BLaER1 (cell line): ENCODE results near the gene CFL2.
A peak's percentile ranks its signal among the peaks of the same experiment; 100 is the strongest.
"Not testable (repeated sequence)": the region's sequence is repeated elsewhere in the genome, so short reads cannot be mapped to it uniquely, and the experiment has no call there.

Source experiments
- H3K27ac ChIP-seq: shearing (Covaris generic); formaldehyde crosslinking; 2 replicates; pipeline ENCODE4 v1.8.1; 2022
- H3K27me3 ChIP-seq: shearing (Covaris generic); formaldehyde crosslinking; 2 replicates; pipeline ENCODE4 v1.8.1; 2022
- H3K36me3 ChIP-seq: shearing (Covaris generic); formaldehyde crosslinking; 2 replicates; pipeline ENCODE4 v1.8.1; 2022
- H3K4me1 ChIP-seq: shearing (Covaris generic); formaldehyde crosslinking; 2 replicates; pipeline ENCODE4 v1.8.1; 2022
- H3K4me2 ChIP-seq: shearing (Covaris generic); formaldehyde crosslinking; 2 replicates; pipeline ENCODE4 v1.8.1; 2022
- H3K4me3 ChIP-seq: shearing (Covaris generic); formaldehyde crosslinking; 2 replicates; pipeline ENCODE4 v1.8.1; 2022
- H3K9ac ChIP-seq: shearing (Covaris generic); formaldehyde crosslinking; 2 replicates; pipeline ENCODE4 v1.8.1; 2022
- H3K9me3 ChIP-seq: shearing (Covaris generic); formaldehyde crosslinking; 2 replicates; pipeline ENCODE4 v1.8.1; 2022
- H4K20me1 ChIP-seq: shearing (Covaris generic); formaldehyde crosslinking; 2 replicates; pipeline ENCODE4 v1.8.1; 2022
- Cebpa-rat ChIP-seq: shearing (Covaris generic); IDR thresholded peaks from 2 replicates; pipeline ENCODE4 v1.8.1; 2022

Gene CFL2

DNA sequence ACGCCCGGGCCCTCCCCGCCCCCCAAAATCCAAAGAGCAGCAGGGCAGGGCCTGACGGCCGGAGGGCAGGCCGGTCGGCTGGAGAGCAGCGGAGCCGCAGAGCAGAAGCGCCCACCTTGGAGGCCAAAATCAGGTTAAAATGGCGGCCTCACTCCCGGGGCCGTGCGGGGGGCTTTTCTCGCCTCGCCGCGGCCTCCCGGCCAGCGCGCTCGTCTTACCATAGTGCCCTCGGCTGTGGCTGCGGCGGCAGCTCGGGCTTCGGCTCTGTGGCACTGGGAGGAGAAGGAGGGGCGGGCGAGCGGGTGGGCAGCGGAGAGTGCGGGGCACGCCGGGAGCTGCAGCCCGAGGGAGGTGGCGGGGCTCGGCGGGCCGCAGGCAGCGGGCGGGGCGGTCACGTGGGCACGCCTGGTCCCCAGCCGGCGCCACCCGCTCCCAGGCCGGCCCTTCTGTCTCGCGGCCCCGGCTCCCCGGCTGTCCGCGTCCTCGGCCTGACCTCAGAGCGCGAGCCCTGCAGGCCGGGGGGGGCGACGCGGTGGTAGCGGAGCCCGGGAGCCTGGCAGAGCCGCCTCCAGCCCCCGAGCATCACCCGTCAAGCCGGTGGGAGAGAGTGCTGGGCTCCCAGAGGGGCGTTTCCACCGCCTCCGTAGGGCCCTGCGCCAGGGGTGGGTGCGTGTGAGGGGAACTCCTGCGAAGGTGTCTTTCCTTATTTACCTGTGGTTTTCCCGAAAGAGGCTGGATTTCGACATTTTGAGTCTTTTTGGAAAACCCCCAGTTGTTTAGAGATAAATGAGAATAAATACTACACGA lies at the start of gene CFL2:
TSS of gene CFL2 (minus strand) at position 274 of the 807 bp plus-strand sequence. CDS start at position 221, 53 bp downstream.
- Histone ChIP-seq H3K9ac (peak within 1 kb of the TSS; percentile 86), H3K36me3 (peaks cover 10% of the 10 kb centered on the region; the same call in 1 of the 2 replicates), H3K4me1 (peaks cover 40% of the 10 kb centered on the region), H3K9me3 (no peaks in the 10 kb centered on the region), H3K27ac (peak within 1 kb of the TSS; percentile 87), H3K4me3 (peak within 1 kb of the TSS; percentile 81), H4K20me1 (no peaks in the 10 kb centered on the region), H3K27me3 (no peaks in the 10 kb centered on the region), H3K4me2 (peak within 1 kb of the TSS; percentile 85)
- TF ChIP-seq Cebpa-rat: no peak

DNA sequence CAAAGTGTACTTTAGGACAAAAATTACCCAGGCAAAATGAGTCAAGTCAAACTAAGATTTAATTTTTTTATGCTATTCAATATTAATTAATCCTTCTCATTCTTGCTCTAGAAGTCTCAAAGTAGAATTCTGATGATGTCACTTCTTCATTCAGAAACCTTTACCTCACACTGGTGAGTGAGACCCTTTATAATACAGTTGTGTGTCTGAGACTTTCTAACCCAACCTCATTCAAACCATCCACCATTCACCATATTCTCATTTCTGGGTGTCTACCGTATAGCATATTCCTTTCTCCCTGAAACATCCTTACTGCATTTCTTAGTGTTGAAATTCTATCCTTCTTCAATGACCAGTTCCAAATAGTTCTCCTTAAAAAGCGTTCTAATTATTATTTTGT lies 40.8 kb upstream of the CFL2 start:
- Histone ChIP-seq H3K36me3 (peaks cover 85% of the 10 kb centered on the region), H3K27ac (no peak overlapping the region), H3K9me3 (no peaks in the 10 kb centered on the region), H4K20me1 (no peaks in the 10 kb centered on the region), H3K4me1 (no peaks in the 10 kb centered on the region), H3K27me3 (no peaks in the 10 kb centered on the region), H3K4me2 (no peak overlapping the region), H3K9ac (no peak overlapping the region), H3K4me3 (no peak overlapping the region)
- TF ChIP-seq Cebpa-rat: no peak

DNA sequence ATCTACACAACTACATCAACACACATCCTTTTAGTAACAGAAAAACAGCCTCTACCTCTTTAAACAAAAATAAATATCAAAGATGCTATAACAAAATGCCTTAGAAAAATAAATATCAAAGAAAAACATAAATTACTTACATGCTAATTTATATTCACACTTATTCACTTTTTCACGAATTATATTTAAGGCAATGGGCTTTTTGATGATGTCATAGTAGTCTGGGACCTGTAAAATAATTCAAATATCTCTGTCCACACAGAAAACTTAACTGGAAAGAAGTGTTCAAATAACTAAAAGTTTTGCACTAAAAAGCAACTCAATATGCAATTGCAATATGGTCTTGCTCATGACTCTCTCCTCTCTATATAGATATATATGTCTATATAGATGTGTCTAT lies 40.3 kb upstream of the CFL2 start:
- no peak overlapping the region for H3K27ac ChIP-seq
- H3K4me3 ChIP-seq: no peak overlapping the region
- H3K9ac ChIP-seq: no peak overlapping the region
- no peaks in the 10 kb centered on the region for H3K27me3 ChIP-seq
- H4K20me1 ChIP-seq: no peaks in the 10 kb centered on the region
- no peak for TF ChIP-seq Cebpa-rat
- H3K36me3 ChIP-seq: peaks cover 80% of the 10 kb centered on the region
- H3K9me3 ChIP-seq: no peaks in the 10 kb centered on the region
- H3K4me2 ChIP-seq: no peak overlapping the region
- no peaks in the 10 kb centered on the region for H3K4me1 ChIP-seq

DNA sequence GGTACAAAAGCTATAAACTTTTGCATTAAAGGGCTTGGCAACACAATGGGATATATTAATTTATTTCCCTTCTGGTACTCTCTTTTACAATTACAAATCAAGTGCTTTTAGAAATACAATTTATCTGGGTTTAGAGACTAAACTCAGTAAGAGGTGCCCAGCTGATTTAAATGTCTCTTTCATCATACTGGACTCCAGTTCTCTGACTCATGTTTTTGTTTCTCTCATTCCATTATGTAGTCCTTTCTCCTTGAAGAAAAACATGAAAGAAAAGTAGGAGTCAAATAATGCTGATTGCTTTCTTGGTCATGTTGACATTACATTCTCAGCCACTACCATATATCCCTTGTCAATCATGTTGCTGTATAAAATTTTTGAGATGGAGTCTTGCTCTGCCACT lies 36.3 kb upstream of the CFL2 start:
- H3K27ac ChIP-seq: no peak overlapping the region

DNA sequence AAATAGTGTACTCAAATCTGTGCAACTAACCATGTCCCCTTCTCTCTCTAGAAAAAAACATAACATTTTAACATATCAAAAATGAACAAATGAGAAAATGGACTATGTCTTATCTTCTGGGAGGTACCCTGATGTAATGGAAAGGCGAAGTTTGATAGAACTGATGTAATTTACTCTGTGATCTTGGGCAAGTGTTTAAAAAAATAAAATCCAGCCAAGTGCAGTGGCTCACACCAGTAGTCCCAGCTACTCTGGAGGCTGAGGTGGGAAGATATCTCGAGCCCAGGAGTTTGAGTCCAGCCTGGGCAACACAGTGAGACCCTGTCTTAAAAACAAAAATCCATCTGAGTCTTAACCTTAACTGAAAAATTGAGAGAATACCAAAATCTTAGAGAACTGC lies 35.8 kb upstream of the CFL2 start:
- H4K20me1 ChIP-seq: no peaks in the 10 kb centered on the region
- no peak overlapping the region for H3K4me2 ChIP-seq
- H3K4me1 ChIP-seq: 0 out of 2 replicates have a peak, but pooled peaks cover 6% of the 10 kb centered on the region
- H3K4me3 ChIP-seq: no peak overlapping the region
- no peaks in the 10 kb centered on the region for H3K9me3 ChIP-seq
- H3K27me3 ChIP-seq: no peaks in the 10 kb centered on the region
- H3K27ac ChIP-seq: no peak overlapping the region
- peaks cover 39% of the 10 kb centered on the region for H3K36me3 ChIP-seq
- no peak for TF ChIP-seq Cebpa-rat
- no peak overlapping the region for H3K9ac ChIP-seq

More for the DNA sequence above, 36.3 kb upstream of the CFL2 start:
- H3K9me3 ChIP-seq: no peaks in the 10 kb centered on the region
- H4K20me1 ChIP-seq: no peaks in the 10 kb centered on the region
- H3K4me2 ChIP-seq: no peak overlapping the region
- no peaks in the 10 kb centered on the region for H3K27me3 ChIP-seq
- H3K9ac ChIP-seq: no peak overlapping the region
- 0 out of 2 replicates have a peak, but pooled peaks cover 6% of the 10 kb centered on the region for H3K4me1 ChIP-seq
- no peak overlapping the region for H3K4me3 ChIP-seq
- no peak for TF ChIP-seq Cebpa-rat
- peaks cover 44% of the 10 kb centered on the region for H3K36me3 ChIP-seq

DNA sequence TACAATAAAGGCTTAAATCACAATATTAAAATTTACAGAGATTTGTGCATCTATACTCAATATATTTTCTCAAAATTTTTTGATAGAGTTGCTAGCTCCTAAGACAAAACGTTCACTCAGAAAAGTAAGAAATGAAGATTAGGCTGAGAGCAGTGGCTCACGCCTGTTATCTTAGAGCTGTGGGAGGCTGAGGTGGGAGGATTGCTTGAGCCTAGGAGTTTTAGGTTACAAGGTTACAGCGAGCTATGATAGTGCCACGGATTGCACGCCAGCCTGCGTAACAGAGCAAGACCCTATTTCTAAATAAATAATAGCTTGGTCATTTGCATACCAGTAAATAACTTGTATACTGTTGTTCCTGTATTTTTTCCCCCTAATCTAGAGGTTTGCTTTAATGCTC lies 35.0 kb upstream of the CFL2 start:
- H3K27me3 ChIP-seq: no peaks in the 10 kb centered on the region

DNA sequence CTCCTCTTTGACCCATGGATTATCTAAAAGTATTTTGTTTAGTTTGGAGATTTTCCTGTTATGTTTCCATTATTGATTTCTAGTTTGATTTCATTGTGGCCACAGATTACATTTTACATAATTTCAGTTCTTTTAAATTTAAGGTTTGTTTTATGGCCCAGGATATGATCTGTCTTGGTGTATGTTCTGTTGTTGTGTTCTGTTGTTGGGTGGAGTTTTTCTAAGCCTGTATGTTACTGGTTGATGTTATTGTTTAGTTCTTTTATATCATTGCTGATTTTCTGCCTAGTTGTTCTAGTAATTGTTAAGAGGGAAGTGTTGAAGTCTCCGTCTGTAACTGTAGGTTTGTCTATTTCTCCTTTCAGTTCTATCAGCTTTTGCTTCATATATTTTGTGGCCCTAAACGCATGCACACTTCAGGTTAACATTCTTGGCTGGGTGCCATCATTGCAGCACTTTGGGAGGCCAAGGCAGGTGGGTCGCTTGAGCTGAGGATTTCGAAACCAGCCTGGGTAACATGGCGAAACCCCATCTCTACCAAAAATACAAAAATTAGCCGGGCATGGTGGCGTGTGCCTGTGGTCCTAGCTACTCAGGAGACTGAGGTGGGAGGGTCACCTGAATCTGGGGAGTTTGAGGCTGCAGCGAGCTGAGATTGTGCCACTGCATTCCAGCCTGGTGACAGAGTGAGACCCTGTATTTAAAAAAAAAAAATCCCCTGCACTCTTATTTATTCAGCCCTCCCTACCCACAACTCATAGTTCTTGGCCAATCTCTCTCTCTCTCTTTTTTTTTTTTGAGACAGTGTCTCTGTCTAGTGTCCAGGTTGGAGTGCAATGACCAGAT lies 28.1 kb upstream of the CFL2 start:
- Histone ChIP-seq H3K27me3 (no peaks in the 10 kb centered on the region), H3K36me3 (no peaks in the 10 kb centered on the region), H3K4me2 (peak overlapping the region; percentile 29), H3K27ac (no peak overlapping the region), H4K20me1 (no peaks in the 10 kb centered on the region), H3K9me3 (peaks cover 4% of the 10 kb centered on the region), H3K4me3 (no peak overlapping the region), H3K9ac (no peak overlapping the region), H3K4me1 (peaks cover 30% of the 10 kb centered on the region)
- no peak for TF ChIP-seq Cebpa-rat

More for the DNA sequence above, 35.0 kb upstream of the CFL2 start:
- Histone ChIP-seq H3K27ac (no peak overlapping the region), H3K9ac (no peak overlapping the region), H3K36me3 (peaks cover 31% of the 10 kb centered on the region), H3K4me2 (no peak overlapping the region), H3K9me3 (no peaks in the 10 kb centered on the region), H3K4me3 (no peak overlapping the region), H3K4me1 (0 out of 2 replicates have a peak, but pooled peaks cover 6% of the 10 kb centered on the region), H4K20me1 (no peaks in the 10 kb centered on the region)
- TF ChIP-seq Cebpa-rat: no peak

DNA sequence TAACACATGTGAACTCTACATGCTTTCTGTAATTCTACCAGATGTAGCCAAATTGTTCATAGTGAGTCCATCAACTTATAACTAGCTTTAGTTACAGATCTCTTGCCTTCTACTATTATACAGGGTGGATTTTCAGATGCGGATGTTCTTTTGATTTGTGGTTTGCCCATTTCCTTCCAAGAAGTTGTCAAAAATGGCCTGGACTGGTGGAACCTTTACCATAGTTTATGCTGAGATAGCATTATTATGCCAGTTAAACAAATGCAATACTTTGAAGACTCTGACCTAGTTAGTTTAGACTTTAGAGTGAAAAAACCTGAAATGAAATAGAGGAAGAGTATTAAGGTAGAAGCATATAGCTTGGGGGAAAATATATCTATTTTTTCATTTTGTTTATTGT lies 27.4 kb upstream of the CFL2 start:
- H3K4me1 ChIP-seq: peaks cover 30% of the 10 kb centered on the region
- no peaks in the 10 kb centered on the region for H3K36me3 ChIP-seq
- H3K4me3 ChIP-seq: no peak overlapping the region
- H3K27ac ChIP-seq: no peak overlapping the region
- H3K4me2 ChIP-seq: peak overlapping the region; percentile 29
- TF ChIP-seq Cebpa-rat: no peak
- no peaks in the 10 kb centered on the region for H4K20me1 ChIP-seq
- no peaks in the 10 kb centered on the region for H3K27me3 ChIP-seq
- peaks cover 4% of the 10 kb centered on the region for H3K9me3 ChIP-seq
- H3K9ac ChIP-seq: no peak overlapping the region

DNA sequence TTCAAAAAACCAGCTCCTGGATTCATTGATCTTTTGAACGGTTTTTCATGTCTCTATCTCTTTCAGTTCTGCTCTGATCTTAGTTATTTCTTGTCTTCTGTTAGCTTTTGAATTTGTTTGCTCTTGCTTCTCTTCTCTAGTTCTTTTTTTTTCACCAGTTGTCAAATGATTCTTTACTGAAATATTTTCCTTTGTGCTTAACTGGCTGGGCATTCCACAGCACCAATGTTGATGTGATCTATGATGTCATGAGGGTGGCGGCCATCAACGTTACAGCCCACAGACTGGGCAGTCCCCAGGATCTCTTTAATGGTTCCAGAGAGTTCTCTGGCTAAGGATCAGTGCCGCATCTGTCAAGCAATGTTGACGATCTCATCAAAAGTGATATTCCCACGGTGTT lies 25.7 kb upstream of the CFL2 start:
- not testable (repeated sequence) for H3K9ac ChIP-seq, H3K9me3 ChIP-seq, H3K4me3 ChIP-seq, H4K20me1 ChIP-seq, H3K4me2 ChIP-seq, H3K36me3 ChIP-seq, H3K27ac ChIP-seq, H3K27me3 ChIP-seq
- H3K4me1 ChIP-seq: peaks cover 24% of the 10 kb centered on the region

DNA sequence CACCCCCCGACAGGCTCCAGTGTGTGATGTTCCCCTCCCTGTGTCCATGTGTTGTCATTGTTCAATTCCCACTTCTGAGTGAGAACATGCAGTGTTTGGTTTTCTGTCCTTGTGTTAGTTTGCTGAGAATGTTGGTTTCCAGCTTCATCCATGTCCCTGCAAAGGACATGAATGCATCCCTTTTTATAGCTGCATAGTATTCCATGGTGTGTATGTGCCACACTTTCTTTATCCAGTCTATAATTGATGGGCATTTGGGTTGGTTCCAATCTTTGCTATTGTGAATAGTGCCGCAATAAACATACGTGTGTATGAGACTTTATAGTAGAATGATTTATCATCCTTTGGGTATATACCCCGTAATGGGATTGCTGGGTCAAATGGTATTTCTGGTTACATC lies 22.7 kb upstream of the CFL2 start:
- not testable (repeated sequence) for H3K4me1 ChIP-seq, H3K27ac ChIP-seq

More for the DNA sequence above, 22.7 kb upstream of the CFL2 start:
- not testable (repeated sequence) for H3K4me2 ChIP-seq, H4K20me1 ChIP-seq, H3K4me3 ChIP-seq, H3K27me3 ChIP-seq, H3K36me3 ChIP-seq, H3K9me3 ChIP-seq, H3K9ac ChIP-seq
